DMS53 treated with DMSO at 0.1 percent for 48 hours (cell line): Measurements from ENCODE around the gene WNK2.
"Not testable (repeated sequence)": the region's sequence is repeated elsewhere in the genome, so short reads cannot be mapped to it uniquely, and the experiment has no call there.

ENCODE experiments used
- DNase-seq: peaks from one replicate; lab custom pipeline; 2025; ENCODE audit not compliant: unreplicated experiment; lab: John Stamatoyannopoulos, UW

Gene WNK2

DNA sequence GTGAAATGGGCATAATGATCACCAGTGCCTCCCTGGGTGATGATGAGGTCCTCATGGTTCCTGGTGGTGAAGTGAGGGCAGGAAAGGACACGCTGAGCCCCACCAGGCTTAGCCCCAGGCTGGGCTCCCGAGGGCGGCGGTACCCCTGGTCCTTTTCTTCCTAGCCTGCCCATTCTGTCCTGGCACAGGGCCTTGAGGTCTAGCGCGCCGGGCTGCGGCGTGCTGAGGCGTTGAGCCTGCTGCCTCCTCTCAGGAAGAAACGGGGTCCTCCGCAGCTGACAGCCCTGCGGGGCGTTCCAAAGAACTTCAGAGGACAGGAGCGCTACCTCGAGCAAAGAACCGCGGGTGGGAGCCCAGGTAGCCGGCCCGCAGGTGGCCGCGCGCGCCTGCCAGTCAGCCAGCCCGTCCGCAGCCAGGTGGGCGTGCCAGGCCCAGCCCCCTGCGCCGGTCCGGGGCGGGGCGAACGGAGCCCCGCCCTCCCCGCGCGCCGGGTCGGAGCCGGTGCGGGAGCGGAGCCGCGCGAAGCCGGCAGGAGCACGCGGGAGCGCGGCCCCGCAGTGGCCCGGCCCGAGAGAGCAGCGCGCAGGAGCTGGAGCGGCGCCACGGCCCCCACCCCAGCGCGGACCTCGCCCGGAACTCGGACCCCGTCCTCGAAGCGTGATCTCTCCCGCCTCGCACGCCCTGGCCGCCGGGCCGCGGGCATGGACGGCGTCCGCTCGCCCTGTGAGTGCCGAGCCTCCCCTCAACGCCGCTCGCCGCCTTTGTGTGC is at the start of gene WNK2:
TSS of gene WNK2 (plus strand) at position 477 of the 769 bp plus-strand sequence. CDS start 791 bp downstream, outside the sequence.
- DNase-seq = peak; percentile 24

DNA sequence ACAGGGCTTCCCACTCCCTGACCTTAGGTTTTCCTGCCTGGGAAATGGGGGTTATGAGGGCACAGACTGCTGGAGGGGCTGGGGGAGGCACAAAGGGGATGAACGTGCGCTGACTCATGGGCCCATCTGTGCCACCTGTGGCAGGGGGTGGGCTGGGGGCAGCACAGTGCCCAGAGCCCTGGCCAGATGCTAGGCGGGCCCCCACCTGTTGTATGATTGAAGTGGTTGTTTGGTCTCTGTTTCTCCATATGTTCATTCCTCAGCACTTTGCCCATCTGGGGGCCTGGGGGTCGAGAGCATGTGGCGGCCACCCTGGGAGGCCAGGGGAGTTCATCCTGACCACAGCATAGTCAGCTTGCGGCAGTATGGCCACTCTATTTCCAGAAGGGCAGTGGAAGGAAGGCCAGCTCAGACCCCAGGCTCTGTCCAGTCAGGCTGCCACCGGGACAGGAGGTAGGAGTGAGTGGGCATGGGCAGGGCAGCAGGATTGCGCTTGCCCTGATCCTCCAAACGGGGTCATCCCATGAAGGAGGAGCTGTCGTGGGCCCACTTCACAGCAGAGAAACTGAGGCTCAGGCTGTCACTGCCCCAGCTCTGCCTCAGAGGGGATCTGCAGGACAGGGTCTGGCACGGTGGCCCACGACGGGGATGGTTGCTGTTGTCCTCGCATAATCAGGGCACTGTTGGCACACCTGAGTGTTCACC is 49.0 kb upstream of the WNK2 start:
- no peak for DNase-seq

DNA sequence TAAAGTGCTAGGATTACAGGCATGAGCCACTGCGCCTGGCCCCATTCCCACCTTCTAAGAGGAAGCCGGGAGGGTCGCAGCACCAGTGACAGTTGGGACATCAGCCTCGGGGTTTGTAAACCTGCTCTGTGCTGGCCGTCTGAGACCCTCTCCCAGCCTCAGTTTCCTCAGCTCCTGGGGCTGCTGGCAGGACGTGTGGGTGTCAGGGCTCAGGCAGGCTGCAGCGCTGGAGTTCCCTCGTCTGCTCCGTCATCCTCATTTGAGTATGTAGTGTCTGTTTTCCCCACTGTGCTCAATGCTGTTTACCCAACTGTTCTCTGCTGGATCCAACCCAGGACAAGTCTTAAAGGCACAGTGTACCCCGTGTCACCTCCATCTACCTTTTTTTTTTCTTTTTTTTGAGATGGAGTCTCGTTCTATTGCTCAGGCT is 47.9 kb upstream of the WNK2 start:
- DNase-seq = no peak

DNA sequence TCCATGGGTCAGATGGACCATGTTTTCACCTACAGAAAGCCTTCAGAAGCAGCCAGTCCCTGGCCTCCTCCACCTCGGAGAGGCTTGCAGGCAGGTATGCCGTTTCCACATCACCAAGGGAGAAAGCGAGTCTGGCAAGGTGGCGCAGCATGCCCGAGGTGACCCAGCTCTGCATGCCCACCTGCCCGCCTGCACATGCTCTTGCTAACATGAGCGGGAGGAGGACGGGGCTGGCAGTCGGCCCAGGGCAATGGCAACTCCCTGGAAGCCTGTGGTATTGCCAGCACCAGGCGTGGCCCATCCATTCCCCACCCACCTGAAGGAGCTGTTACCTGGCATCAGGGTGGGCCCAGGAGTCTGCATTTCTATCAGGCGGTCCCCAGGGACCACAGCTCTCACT is 46.6 kb upstream of the WNK2 start:
- DNase-seq = no peak

DNA sequence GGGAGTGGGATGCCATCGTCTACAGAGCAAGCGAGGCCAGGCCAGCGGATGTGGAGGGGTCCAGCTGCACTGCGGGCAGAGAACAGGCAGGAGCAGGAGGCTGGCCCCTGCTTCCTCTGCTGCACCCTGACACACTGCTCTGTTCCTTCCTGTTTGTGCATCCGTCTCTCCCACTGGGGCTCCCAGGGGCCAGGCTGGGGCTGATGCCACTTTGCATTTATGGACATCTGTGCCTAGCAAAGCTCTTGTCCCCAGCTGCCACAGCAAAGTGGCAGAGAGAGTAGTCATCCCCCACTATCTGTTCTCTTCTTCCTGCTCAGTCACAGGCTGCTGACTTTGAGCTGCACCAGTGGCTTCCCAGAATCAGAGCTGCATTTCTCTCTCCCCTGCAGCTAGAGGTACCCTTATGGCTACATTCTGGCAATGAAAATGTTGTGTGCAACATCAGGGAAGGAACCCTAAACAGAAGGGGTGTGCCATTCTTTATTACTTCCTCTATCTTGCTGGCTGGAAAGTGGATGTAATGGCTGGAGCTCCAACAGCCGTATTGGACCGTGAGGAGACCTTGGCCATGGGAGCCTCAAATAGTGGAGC is 45.7 kb upstream of the WNK2 start:
- no peak for DNase-seq

DNA sequence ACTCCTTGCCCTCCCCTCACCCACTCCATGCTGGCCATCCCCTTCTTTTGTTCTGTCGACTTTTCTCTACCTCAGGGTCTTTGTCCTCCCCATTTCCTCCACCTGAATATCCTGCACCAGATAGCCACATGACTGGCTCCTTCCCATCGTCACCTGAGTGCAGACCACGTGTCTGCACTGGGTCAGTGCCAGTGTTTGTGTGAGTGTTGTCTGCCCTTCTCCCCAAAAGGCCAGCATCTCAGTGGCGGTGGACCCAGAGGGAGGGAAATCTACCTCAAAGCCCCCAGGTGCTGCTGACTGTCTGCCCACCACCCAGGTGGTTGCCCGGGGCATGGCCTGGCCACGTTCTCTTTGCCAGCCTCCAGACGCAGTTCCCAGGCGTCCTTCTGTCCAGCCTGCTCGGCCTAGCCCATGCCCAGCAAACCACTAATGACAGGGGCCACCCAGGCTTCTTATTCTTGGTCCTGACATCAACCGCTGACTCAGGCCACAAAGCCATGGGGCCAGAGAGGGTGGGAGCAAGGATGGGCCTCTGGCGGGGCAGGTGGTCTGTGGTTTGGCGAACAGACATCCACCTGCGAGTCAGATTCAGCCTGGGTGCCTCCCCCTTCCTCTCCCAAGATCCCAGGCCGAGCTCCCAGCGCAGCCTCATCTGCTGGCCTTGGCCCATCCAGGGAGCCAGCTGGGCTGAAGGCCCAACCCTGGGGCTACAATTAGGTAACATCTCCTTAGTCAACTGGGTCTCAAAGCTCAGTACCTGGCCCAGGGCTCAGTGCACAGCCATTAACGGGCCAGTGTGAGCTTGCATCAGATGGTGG is 44.4 kb upstream of the WNK2 start:
- DNase-seq = no peak

DNA sequence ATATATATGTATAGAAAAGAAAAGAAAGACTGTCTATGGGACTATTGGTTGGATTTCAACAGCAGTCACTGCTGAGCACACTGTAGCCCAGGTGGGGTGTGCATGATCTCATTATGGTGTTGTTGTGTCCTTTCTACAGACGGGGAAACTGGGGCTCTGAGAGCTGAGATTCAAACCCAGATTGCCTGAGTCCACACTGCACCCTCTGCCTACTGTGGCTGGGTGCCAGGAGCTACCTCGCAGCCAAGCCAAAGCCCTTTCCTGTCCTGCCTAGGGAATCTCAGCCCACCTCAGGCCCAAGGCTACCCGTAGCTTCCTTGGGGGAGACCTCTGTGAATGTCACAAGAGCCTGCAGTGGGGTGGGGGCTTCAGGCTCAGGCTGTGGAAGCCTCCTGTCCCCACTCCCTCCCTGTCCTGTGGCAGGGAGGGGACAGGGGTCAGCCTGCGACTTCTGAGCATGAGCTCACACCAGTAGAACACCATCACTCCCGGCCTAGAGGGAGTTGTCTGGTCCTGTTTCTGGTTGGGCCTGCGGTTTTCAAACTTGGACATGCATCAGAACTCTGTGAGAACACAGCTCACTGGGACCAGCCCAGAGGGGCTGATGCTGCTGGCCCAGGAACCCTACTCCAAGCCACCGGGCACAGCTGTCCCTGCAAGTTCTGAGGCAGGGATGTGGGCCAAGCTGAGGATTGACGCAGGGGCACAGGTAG is 42.0 kb upstream of the WNK2 start:
- DNase-seq = no peak

DNA sequence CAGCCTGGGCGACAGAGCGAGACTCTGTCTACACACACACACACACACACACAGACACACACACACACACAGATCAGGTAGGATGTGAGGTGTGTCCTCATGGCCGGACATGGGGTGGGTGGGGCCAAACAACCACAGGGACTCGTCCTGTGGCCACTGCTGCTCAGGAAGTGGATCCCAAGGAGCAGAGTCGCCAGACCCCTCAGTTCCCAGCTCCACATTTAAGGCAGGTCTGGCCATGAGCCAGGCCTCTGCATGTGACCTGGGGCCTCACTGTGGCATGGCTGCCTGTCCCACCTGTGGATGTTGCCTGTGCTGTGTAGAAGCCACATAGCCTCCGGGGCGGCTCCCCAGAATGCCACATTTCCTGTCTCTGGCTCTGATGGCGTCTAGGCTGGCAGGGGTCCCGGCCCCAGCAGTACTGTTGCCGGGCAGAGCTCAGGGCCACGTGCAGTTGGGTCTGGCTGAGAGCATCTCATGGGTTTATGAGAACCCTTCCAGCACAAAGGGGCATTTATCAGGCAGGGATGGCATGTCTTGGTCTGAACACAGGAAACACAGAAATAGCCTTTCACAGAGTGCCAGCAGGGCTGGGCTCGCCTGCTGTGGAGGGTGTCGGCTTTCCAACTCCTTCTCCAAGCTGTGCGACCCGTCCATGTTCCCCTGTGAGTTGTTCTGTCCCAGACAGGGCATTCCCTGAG is 40.0 kb upstream of the WNK2 start:
- no peak for DNase-seq

DNA sequence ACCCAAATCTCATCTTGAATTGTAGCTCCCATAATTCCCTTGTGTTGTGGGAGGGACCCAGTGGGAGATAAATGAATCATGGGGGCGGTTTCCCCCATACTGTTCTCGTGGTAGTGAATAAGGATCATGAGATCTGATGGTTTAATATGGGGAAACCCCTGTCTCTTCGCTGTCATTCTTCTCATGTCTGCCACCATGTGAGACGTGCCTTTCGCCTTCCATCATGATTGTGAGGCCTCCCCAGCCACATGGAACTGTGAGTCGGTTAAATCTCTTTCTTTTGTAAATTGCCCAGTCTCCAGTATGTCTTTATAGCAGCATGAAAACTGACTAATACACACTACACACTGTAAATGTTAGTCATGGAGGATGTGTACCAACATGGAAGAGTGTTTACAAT is 37.2 kb upstream of the WNK2 start:
- DNase-seq = not testable (repeated sequence)

DNA sequence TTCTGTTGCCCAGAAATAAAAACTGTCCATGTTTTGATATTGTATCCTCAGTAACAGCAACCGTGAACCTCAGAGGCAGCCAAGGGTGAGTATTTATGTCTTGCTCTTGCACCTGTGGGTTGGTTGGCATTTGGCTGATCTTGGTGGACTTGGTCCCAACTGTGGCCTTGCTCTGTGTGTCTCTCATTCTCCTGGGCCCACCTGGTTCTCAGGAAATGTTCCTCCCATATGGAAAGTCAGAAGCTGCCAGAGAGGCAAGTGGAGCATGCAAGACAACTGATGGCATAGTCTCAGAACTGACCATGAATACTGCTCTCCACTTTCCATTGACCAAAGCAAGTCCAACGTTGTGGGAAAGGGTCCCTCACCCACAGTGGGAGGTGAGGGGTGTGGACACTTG is 36.3 kb upstream of the WNK2 start:
- DNase-seq = no peak

DNA sequence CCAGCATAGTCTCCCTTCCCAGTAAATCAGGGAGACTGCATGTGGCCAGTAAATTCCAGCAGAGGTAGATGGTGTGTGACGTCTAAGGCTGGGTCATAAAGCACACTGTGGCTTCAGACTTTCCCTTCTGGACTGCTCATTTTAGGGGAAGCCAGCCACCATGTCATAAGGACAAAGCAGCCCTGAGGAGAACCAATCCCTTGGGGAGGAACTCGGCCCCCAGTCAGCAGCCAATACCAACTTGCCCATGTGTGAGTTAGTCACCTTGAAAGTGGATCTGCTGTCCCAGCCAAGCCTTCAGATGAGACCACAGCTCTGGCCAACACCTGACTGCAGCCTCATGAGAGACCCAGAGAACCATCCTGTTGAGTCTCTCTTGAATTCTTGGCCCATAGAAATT is 35.2 kb upstream of the WNK2 start:
- no peak for DNase-seq

DNA sequence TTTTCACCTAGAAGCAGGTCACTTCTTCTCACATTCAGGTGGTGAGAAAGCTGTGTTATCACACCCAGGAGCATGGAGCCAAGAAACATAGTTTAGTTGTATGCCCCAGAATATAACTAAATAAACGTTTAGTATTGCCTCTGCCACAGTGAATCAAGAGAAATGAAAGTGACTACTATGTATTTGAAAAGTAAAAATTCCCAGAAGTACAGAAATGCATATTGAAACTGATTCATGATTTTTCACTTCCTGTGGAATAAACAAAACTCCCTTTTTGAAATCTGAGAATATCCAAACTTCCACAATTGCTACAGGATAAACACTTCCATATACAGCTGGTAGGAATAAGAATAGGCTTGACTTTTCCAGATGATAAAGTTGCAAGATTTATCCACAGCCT is 34.6 kb upstream of the WNK2 start:
- DNase-seq = no peak

DNA sequence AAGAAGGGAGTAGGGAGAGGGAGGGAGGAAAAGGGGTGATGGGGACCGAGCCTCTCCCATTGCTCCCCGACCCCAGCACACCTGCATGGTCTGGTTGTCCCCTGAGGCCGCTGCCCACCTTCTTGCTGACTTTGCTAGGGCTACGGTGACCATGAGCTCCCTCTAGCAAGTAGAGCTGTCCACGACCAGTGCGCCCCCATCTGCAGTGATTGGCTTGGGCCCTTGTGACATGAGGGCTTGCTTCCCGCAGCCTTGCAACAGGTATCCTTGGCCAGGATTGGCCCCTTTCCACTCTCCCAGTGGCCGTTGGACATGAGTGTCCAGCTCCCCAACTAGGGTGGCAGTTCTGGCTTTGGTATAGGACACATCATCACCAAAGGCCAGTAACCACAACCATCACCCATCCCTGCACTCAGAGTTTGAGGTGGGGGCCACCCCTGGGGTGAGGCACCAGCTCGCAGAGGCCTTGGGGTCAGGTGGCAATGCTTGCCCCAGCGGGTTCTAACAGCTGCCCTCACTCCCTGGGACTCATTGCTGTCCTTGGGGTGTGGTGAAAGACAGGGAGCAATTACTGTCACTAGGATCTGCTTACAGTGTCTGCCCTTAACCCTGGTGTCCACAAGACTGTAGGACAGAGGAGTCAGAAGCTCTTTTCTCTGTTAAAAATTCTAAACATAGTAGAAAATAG is 32.7 kb upstream of the WNK2 start:
- no peak for DNase-seq

DNA sequence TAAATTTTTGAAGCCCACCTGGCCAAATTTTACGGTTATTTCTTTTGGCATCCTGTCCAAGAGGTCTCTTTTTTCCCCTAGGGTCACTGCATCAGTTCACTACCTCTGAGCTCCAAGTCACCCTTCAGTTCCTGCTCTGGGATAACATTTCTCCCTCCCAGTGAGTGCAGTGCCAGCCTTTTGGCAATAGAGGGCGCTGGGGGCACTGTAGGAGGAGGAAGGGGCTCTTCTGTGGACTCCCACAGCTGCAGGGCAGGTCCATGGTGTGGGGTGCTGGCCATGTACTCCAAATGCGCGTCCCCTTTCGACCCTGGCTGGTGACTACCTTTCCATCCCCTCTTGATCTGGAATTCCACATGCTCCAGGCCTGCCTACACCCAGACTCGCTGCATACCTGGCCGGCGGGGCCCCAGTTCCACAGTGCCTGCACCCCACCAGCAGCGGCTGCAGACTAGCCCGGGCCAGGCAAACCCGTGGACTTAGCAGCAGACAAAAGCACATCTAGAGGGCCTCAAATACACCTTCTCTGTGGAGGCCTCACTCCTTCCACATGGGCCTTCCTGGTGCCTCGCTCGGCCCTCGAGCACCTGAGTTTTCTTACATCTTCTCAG is 29.5 kb upstream of the WNK2 start:
- DNase-seq = peak; percentile 13

DNA sequence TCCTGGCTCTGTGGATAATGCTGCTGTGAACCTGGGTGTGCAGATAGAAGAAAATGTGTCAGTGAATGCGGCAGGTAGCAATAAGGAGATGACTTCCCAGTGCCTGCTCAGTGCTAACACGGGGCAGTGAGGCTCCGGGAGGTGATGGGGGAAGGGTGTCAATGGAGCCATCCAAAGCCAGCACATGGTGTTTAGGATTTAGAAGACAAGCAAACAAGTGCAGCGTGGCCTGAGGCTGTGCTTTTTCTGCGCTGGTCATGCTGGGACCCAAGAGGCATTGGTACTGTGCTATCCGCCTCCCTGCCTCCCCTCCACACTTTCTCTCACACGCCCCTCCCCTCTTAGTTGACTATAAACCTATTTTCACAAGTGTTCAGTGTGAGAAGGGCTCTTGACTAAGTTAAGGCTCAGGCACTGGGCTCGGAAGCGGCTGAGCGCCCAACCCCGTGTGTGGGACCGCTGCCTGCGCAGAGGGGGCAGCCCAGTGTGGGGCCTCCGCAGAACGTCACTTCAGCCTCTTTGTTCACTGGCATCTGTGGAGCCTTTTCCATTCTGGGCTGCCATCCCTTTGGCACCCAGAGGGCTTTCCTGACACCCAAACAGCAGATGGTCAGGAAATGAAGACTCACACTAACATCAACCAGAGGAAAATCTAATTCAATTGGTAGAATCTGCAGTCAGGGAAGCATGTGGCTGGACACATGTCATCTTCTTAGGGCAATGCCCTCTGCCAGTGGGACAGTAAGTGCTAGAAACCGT is 28.0 kb upstream of the WNK2 start:
- no peak for DNase-seq

DNA sequence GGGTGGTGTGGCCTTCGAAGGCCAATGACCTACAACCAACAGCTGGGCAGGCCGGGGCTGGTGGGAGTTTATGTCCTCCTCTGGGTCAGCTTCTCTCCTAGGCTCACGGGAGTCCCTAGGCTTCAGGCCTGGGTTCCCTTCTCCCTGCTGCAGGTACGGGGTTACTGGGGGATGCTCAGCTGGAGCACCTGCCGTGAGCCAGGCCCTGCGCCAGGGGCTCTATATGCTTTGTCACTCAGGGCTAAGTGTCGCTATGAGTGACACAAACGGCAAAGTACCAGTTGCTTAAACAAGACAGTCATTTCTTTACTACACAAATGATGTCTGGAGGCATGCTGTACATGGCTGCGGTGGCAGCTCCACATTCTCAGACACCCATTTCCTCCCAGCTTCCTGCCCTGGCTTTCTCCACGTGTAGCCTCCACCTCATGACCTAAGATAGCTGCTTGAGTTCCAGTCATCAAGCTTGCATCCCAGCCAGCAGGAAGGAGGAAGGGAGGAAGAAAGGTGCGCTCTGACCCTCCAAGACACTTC is 27.4 kb upstream of the WNK2 start:
- DNase-seq = no peak

DNA sequence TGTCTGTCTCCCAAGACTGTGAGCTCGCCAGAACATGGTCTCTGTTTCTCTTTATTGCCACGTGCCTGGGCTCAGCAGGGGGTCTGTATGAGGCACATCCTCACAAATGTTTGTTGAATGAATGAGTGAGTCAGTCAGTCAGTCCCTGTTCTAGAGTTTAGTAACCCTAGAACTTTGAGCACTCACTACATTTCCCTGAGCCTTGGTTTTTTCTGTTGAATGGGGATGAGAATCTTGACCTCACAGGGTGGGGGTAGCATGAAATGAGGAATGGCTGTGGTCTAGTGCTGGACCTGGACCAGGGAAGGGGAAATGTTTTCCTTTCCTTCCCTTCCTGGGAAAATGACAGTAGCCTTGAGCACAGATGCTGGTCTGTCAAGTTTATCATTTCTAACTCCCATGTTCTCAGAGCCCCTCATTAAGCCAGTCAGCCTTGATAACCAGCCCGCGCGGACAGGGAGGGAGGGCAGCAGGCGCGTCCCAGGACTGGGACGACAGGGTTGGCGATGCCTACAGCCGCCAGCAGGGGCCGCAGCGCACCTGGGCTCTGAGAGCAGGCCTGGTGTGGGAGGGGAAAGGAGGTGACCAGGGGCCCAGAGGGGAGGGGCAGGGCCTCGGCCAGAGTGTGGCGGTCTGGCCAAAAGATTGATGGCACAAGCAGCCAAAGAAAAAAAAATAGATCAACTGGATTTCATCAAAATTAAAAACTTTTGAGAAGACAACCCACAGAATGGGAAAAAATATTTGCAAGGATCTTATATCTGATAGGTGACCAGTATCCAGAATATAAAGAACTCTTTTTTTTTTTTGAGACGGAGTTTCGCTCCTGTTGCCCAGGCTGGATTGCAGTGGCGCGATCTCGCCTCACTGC is 24.1 kb upstream of the WNK2 start:
- peak; percentile 74 for DNase-seq
